ENCODE data around the gene TBC1D14.

- TF ChIP-seq CTCF (IDR thresholded peaks at IDR 0.05) = no peak
- TF ChIP-seq MEF2A (IDR thresholded peaks at IDR 0.05; ENCODE audit: borderline replicate concordance, low read depth) = no peak
- no peak for TF ChIP-seq SMC3 (IDR thresholded peaks at IDR 0.05; ENCODE audit: low read depth, low read length)
Measured at GRCh38 chr4:7073526-7074390, 164.1 kb downstream of the TBC1D14 start.
